Heart right ventricle (tissue), 16 donors: ENCODE measurements around the gene SYNE3. TPM values are rescaled to one million over a fixed set of nuclear protein-coding genes. Genes with fewer than 3 reads are reported as not detected.

Experiments
- ATAC-seq, 8 donors: fragments of 200-7000 bp; cut with Tn5 transposase; one replicate each; pipeline ENCODE4 v1.9.1; 2020; ENCODE audit warnings: mild to moderate bottlenecking in 8 of 8, moderate library complexity in 8 of 8, moderate number of reproducible peaks in 1 of 8
- DNase-seq, 2 donors: peaks; one replicate each; pipeline ENCODE4 v3.0.0-alpha.2; 2020
- H3K27ac ChIP-seq, 10 donors: fragments of 200-600 bp; sonication (generic) in 2 of 10; one replicate each; pipeline versions ENCODE4 v1.5.0 to v1.8.0; 2020 to 2022; ENCODE audit warnings: mild to moderate bottlenecking in 3 of 10
- H3K27me3 ChIP-seq, 7 donors: fragments of 200-600 bp; one replicate each; pipeline ENCODE4 v1.8.0; 2021 to 2022; ENCODE audit warnings: mild to moderate bottlenecking in 2 of 7
- H3K36me3 ChIP-seq, 9 donors: fragments of 200-600 bp; sonication (generic) in 1 of 9; one replicate each; pipeline versions ENCODE4 v1.5.0 to v1.8.0; 2020 to 2022; ENCODE audit warnings: mild to moderate bottlenecking in 2 of 9
- H3K4me1 ChIP-seq, 9 donors: fragments of 200-600 bp; sonication (generic) in 1 of 9; one replicate each; pipeline versions ENCODE4 v1.5.0 to v1.8.0; 2020 to 2022; ENCODE audit warnings: mild to moderate bottlenecking in 4 of 9
- H3K4me3 ChIP-seq, 10 donors: fragments of 200-600 bp; sonication (generic) in 2 of 10; one replicate each; pipeline versions ENCODE4 v1.5.0 to v1.8.0; 2020 to 2022; ENCODE audit warnings: mild to moderate bottlenecking in 7 of 10, moderate library complexity in 2 of 10
- H3K9me3 ChIP-seq, 11 donors: fragments of 200-600 bp in 10 of 11; sonication (generic) in 2 of 11; one replicate each; pipeline versions ENCODE4 v1.5.0 to v1.8.0; 2013 to 2022; ENCODE audit warnings: mild to moderate bottlenecking in 2 of 11, control low read depth in 1 of 11, moderate library complexity in 1 of 11
- WGBS, 2 donors: extraction: QIAGEN DNeasy Blood & Tissue Kit; methylation state at CpG; one replicate each; pipeline ENCODE4 v1.1.7; 2013; ENCODE audit warnings: inconsistent platforms in 1 of 2; 5-methylcytosine and 5-hydroxymethylcytosine counted together
- intact Hi-C, 10 donors: fragments of 100-400 bp; cut with DNase I; formaldehyde crosslinking; loops; one replicate each; pipeline versions ENCODE4 v1.11.1 to v1.14.2; 2022
- polyA plus RNA-seq, 2 donors: library from polyadenylated mRNA; stranded (reverse); fragments of 200-250 nt; gene quantifications; one replicate each; pipeline ENCODE4 v1.2.3, GENCODE V29; 2013
- total RNA-seq, 10 donors: library from RNA; stranded (reverse); fragmentation: NEBNext Ultra II Directional in 3 of 10; extraction: Animal tissue kit (Norgen Biotek cat#: 25700) in 3 of 10; gene quantifications; one replicate each; pipeline versions ENCODE4 v1.2.1 to v1.2.4, GENCODE V29; 2021 to 2023
- TF ChIP-seq, protein P1 (sequence below), 9 donors: fragments of 200-600 bp; sonication (generic) in 2 of 9; IDR thresholded peaks; one replicate each; pipeline versions ENCODE4 v1.5.0 to v1.8.0; 2021 to 2022; ENCODE audit warnings: antibody characterized with exemption in 9 of 9, mild to moderate bottlenecking in 5 of 9, moderate library complexity in 1 of 9
- donor health status: Arrhythmogenic right ventricular cardiomyopathy.
- donor health status: ischemic (EF 13 %, LVEDD 7.1; RV severe dilation, severe dysfunction).
- donor health status: healthy with polysubstance abuse.
- donor health status: DM: no; HTN: yes; CAD: no.
- donor health status: DM: no; HTN: no; CAD: no.
- donor health status: ischemic (EF 25% LVEDD 6.9; RV normal size, moderate dysfunction).
- donor health status: ischemic (EF 25% LVEDD 5.7; RV mildly dilated, moderate dysfunction).
- donor health status: healthy.
- donor health status: DM: yes; HTN: yes; CAD: no.
- donor health status: Ischemic cardiomyopathy.
- donor health status: ischemic (EF 35%, LVEDD 5.7; RV mildly dilated, moderate dysfunction).
- donor health status: nonischemic (EF 11% LVEDD 7.7; RV severe dilation, severe dysfunction).
- donor health status: DM: yes; HTN: yes; CAD: no.
- donor health status: PGD.
- donor health status: ischemic (EF 29% LVEDD 5.4; RV normal size, mild dysfunction).
- donor health status: nonischemic (EF 23%, LVEDD 6.1; RV moderate dilation, normal function).

SYNE3 gene
- total and polyA plus RNA-seq, 12 donors: 1.5 to 15.4 (median 8.8) TPM

DNA sequence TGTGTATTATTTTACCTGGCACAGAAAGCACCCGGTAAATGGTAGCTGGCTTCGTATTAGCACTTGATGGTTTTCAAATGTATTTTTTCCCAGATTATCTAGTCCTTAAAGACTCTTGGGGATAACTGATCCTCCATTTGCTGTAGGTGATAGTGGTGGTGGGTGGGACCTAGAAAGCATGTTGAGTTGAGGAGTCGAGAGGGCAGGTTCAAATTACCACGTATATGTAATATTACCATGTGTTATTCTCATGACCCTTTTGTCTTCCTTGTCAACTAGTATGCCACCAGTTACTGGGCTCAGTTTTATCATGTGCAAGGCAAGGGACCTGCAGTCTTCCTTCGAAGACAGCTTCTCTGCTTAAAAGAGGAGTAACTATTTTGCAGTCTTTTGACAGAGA, 20.2 kb upstream of the SYNE3 start:
- intact Hi-C loops: no loop called here
- H3K27ac ChIP-seq: peak overlapping the region in 9 of 10 donors; percentile 39 to 89 (median 81)

DNA sequence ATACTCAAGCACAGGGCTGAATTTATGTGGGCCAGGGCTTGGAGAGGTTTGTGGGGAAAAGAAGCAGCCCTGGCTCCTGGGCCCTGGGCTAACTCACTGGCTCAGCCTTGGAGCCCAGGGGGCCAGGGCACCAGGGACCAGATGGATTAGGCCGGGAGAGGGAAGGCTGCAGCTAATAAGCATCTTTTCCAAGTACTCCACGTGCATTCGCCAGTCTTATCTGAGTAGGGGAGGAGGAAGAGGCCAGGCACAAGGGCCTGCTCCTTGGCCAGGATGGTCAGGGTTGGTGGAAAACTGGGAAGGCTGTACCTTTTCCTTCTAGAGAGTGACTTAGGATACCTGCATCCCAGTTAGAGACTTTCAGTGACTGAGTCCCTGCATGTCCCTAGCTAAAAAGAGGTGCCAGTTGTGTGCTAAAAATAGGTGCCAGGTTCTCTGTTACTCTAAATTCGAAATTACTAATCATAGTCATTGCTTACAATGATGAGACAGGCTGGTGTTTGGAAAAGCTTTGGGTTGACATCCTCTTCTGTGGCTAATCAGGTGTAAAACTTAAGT, 19.7 kb upstream of the SYNE3 start:
- 13 to 16% methylated on average over 4 of the region's 4 CpGs for WGBS, 2 donors
- intact Hi-C loops: no loop called here
- Histone ChIP-seq H3K27me3 (no peaks in the 10 kb centered on the region), H3K4me3 (peak overlapping the region; percentile 70 to 98 (median 92)), H3K27ac (peak overlapping the region in 9 of 10 donors; percentile 73 to 91 (median 85)), H3K9me3 (no peaks in the 10 kb centered on the region), H3K4me1 (peaks cover 16 to 79% (median 66%) of the 10 kb centered on the region in 9 donors), H3K36me3 (peaks cover 0 to 9% (median 0%) of the 10 kb centered on the region in 9 donors)
- no peak for DNase-seq
- TF ChIP-seq, protein P1, sequence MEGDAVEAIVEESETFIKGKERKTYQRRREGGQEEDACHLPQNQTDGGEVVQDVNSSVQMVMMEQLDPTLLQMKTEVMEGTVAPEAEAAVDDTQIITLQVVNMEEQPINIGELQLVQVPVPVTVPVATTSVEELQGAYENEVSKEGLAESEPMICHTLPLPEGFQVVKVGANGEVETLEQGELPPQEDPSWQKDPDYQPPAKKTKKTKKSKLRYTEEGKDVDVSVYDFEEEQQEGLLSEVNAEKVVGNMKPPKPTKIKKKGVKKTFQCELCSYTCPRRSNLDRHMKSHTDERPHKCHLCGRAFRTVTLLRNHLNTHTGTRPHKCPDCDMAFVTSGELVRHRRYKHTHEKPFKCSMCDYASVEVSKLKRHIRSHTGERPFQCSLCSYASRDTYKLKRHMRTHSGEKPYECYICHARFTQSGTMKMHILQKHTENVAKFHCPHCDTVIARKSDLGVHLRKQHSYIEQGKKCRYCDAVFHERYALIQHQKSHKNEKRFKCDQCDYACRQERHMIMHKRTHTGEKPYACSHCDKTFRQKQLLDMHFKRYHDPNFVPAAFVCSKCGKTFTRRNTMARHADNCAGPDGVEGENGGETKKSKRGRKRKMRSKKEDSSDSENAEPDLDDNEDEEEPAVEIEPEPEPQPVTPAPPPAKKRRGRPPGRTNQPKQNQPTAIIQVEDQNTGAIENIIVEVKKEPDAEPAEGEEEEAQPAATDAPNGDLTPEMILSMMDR (IDR thresholded peaks at IDR 0.05): no peak
- ATAC-seq: no peak

More for the DNA sequence above, 20.2 kb upstream of the SYNE3 start:
- DNase-seq (no peak), ATAC-seq (no peak)
- WGBS, 2 donors: 44 to 48% methylated on average over 5 of the region's 5 CpGs
- H3K36me3 ChIP-seq: peaks cover 0 to 9% (median 0%) of the 10 kb centered on the region in 9 donors
- TF ChIP-seq, protein P1 (IDR thresholded peaks at IDR 0.05): no peak
- no peaks in the 10 kb centered on the region for H3K27me3 ChIP-seq
- H3K4me3 ChIP-seq: peak overlapping the region in 7 of 10 donors; percentile 87 to 98 (median 95)
- H3K9me3 ChIP-seq: no peaks in the 10 kb centered on the region
- peaks cover 14 to 78% (median 61%) of the 10 kb centered on the region in 9 donors for H3K4me1 ChIP-seq

DNA sequence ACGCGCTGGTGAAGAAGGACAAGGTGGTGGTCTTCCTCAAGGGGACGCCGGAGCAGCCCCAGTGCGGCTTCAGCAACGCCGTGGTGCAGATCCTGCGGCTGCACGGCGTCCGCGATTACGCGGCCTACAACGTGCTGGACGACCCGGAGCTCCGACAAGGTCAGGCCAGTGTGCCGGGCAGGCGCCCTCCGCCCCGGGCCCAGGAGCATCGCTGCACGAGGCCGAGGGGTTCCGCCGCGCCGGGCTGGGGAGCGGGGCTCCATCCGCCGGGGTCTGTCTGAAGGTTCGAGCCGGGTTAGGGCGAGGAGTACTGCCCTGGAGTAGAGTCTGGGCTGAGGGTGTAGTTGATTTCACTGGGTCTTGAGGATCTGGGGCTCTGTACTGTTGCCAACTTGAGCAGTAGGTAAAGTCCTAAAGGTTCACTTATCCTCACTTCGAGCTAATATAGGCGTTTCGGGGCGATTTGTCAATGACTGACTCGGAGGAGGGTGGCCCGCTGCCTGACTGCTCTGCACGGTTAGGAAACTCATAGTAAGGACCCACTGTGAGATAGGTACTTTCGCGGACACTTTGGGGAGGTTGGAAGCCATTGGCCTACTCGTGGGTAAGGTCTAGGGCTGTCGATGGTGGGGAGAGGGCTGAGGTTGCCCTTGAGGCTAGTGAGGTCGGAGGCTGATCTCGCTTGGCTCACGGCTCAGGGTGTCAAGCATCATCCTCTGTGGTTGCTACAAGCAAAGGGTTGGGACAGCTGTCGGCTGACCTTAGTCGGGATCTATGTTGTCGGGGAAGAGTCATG, 19.0 kb upstream of the SYNE3 start:
- WGBS, 2 donors: 1% methylated on average over 47 to 52 of the region's 52 CpGs
- intact Hi-C loops: no loop called here
- Histone ChIP-seq H3K36me3 (peaks cover 0 to 9% (median 0%) of the 10 kb centered on the region in 9 donors), H3K9me3 (no peaks in the 10 kb centered on the region), H3K27ac (peak overlapping the region; percentile 51 to 91 (median 85)), H3K4me3 (peak overlapping the region; percentile 70 to 98 (median 92)), H3K4me1 (peaks cover 19 to 83% (median 73%) of the 10 kb centered on the region in 9 donors), H3K27me3 (no peaks in the 10 kb centered on the region)
- TF ChIP-seq, protein P1 (IDR thresholded peaks at IDR 0.05): no peak
- DNase-seq (peak in 1 of 2 donors; percentile 37), ATAC-seq (peak in 1 of 8 donors; percentile 1)
